Stomach (tissue), 9 donors: ENCODE measurements around the gene UBE3D. TPM values are rescaled to one million over a fixed set of nuclear protein-coding genes. Genes with fewer than 3 reads are reported as not detected.

ENCODE experiments used
- DNase-seq, 2 donors: peaks; one replicate each; pipeline versions ENCODE4 v3.0.0 to v3.0.0-alpha.2; 2013 to 2019
- H3K27ac ChIP-seq, 5 donors: fragments of 200-600 bp in 4 of 5; sonication (generic) in 4 of 5; one replicate each; pipeline ENCODE4 v1.5.1; 2013 to 2019; ENCODE audit warnings: mild to moderate bottlenecking in 1 of 5, moderate library complexity in 1 of 5
- H3K27me3 ChIP-seq, 3 donors: fragments of 200-600 bp; sonication (generic); one replicate each; pipeline ENCODE4 v1.5.1; 2017 to 2019; ENCODE audit warnings: mixed run types in 1 of 3
- H3K36me3 ChIP-seq, 4 donors: fragments of 200-600 bp; sonication (generic); 1 replicate in 3 of 4; 2 replicates in 1 of 4; pipeline ENCODE4 v1.5.1; 2016 to 2019
- H3K4me1 ChIP-seq, 4 donors: fragments of 200-600 bp; sonication (generic); one replicate each; pipeline ENCODE4 v1.5.1; 2016 to 2019
- H3K4me3 ChIP-seq, 4 donors: fragments of 200-600 bp; sonication (generic) in 3 of 4; one replicate each; pipeline ENCODE4 v1.5.1; 2016 to 2019; ENCODE audit warnings: mild to moderate bottlenecking in 1 of 4
- H3K9me3 ChIP-seq, 4 donors: fragments of 200-600 bp; sonication (generic); one replicate each; pipeline ENCODE4 v1.5.1; 2016 to 2019
- EP300 ChIP-seq: sonication (generic); formaldehyde crosslinking; IDR thresholded peaks from one replicate; pipeline ENCODE4 v1.6.1; 2017; ENCODE audit warnings: antibody characterized with exemption
- POLR2A ChIP-seq, 4 donors: fragments of 450-650 bp; IDR thresholded peaks; one replicate each; pipeline ENCODE4 v1.6.1; 2016; ENCODE audit warnings: antibody characterized with exemption in 4 of 4, control low read depth in 2 of 4, mild to moderate bottlenecking in 1 of 4, moderate library complexity in 1 of 4
- POLR2AphosphoS5 ChIP-seq, 3 donors: sonication (generic); formaldehyde crosslinking; IDR thresholded peaks; one replicate each; pipeline ENCODE4 v1.6.1; 2016; ENCODE audit warnings: antibody characterized with exemption in 3 of 3
- WGBS, 5 donors: extraction: QIAGEN DNeasy Blood & Tissue Kit in 3 of 5; methylation state at CpG; one replicate each; pipeline versions ENCODE4 v1.1.5 to v1.1.7; 2013 to 2018; 5-methylcytosine and 5-hydroxymethylcytosine counted together
- intact Hi-C: fragments of 100-400 bp; cut with DNase I; formaldehyde crosslinking; loops from one replicate; pipeline ENCODE4 v1.15.1; 2023; ENCODE audit warnings: low total_unique reads
- polyA plus RNA-seq, 3 donors: library from polyadenylated mRNA; stranded (reverse); fragments of 200-250 nt; gene quantifications; one replicate each; pipeline ENCODE4 v1.2.3, GENCODE V29; 2013
- small RNA-seq, 4 donors: library from RNA; depleted of rRNA; stranded (forward); fragments of <200 nt; gene quantifications; one replicate each; pipeline ENCODE3, GENCODE V24; 2016
- total RNA-seq, 5 donors: library from RNA; depleted of rRNA; stranded (reverse); fragments of >200 nt; gene quantifications; one replicate each; pipeline versions ENCODE4 v1.1.0 to v1.2.3, GENCODE V29; 2014 to 2016
- TF ChIP-seq, protein P1 (sequence below), 7 experiments: fragments of 450-650 bp in 4 of 7; fragments of 200-600 bp in 3 of 7; sonication (generic) in 3 of 7; IDR thresholded peaks; one replicate each; pipeline ENCODE4 v1.5.1; 2016 to 2019; ENCODE audit warnings: antibody characterized with exemption in 7 of 7, control low read depth in 2 of 7, mild to moderate bottlenecking in 1 of 7
- donor health status: healthy with polysubstance abuse.
- donor health status: Bipolar disorder and iron deficiency.
- donor health status: healthy.

Gene UBE3D
- total and polyA plus RNA-seq, 8 donors, result 1.5 to 33.3 (median 11.8) TPM

DNA sequence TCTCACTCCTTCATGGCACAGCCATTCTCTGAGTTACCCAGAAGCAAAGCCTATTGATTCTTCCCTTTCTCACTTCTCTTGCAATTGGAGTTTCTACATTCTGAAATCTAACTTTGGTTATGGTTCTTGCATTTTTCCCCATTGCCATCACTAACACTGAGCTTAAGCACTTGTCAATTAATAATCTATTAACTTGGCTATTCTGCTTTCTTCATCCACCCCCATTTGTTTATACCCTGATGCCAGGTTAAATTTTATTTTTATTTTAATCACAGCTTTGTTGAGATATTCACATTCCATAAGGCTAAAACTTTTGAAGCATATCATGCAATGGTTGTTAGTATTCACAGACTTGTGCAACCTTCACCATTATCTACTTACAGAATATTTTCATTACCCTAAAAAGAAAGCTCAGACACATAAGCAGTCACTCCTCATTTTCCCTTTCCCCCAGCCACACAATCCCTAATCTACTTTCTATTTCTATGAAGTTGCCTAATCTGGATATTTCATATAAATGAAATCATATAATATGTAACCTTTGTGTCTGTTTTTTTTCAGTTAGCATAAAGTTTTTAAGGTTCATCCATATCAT, 222.3 kb downstream of the UBE3D start:
- Histone ChIP-seq H3K36me3 (no peaks in the 10 kb centered on the region), H3K4me1 (no peaks in the 10 kb centered on the region), H3K27ac (no peak overlapping the region), H3K9me3 (no peaks in the 10 kb centered on the region), H3K27me3 (no peaks in the 10 kb centered on the region), H3K4me3 (no peak overlapping the region)
- no peak for DNase-seq
- intact Hi-C loops, result no loop called here
- TF ChIP-seq EP300 (no peak), POLR2A (IDR thresholded peaks at IDR 0.05) (no peak), POLR2AphosphoS5 (IDR thresholded peaks at IDR 0.05) (no peak)
- TF ChIP-seq, protein P1, sequence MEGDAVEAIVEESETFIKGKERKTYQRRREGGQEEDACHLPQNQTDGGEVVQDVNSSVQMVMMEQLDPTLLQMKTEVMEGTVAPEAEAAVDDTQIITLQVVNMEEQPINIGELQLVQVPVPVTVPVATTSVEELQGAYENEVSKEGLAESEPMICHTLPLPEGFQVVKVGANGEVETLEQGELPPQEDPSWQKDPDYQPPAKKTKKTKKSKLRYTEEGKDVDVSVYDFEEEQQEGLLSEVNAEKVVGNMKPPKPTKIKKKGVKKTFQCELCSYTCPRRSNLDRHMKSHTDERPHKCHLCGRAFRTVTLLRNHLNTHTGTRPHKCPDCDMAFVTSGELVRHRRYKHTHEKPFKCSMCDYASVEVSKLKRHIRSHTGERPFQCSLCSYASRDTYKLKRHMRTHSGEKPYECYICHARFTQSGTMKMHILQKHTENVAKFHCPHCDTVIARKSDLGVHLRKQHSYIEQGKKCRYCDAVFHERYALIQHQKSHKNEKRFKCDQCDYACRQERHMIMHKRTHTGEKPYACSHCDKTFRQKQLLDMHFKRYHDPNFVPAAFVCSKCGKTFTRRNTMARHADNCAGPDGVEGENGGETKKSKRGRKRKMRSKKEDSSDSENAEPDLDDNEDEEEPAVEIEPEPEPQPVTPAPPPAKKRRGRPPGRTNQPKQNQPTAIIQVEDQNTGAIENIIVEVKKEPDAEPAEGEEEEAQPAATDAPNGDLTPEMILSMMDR (IDR thresholded peaks at IDR 0.05), result no peak

DNA sequence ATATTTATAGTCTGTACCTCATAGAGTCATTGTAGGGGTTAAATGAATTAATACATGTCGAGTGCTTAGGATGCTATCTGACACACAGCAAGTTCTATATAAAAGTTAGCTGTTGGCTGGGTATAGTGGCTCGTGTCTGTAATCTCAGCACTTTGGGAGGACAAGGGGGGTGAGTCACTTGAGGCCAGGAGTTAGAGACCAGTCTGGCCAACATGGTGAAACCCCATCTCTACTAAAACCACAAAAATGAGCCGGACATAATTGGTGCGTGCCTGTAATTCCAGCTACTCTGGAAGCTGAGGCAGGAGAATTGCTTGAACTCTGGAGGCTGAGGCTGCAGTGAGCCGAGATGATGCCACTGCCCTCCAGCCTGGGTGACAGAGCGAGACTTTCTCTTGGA, 222.9 kb downstream of the UBE3D start:
- intact Hi-C loops, result no loop called here
- WGBS, 5 donors, result 77 to 88% (median 82%) methylated on average over 6 of the region's 6 CpGs
- no peaks in the 10 kb centered on the region for H3K4me1 ChIP-seq
- no peak overlapping the region for H3K4me3 ChIP-seq
- no peak overlapping the region for H3K27ac ChIP-seq
- no peak for DNase-seq
- H3K36me3 ChIP-seq, result no peaks in the 10 kb centered on the region
- no peaks in the 10 kb centered on the region for H3K27me3 ChIP-seq
- no peaks in the 10 kb centered on the region for H3K9me3 ChIP-seq
- TF ChIP-seq POLR2A (IDR thresholded peaks at IDR 0.05) (no peak), EP300 (no peak), POLR2AphosphoS5 (IDR thresholded peaks at IDR 0.05) (no peak)
- TF ChIP-seq, protein P1 (IDR thresholded peaks at IDR 0.05), result no peak

Small RNA genes lying within 50 kb of the gene (small RNA-seq; reads per million reads assigned to genes)
- 0 reads per million in 4 donors for gene LAP3P1

Other genes starting within 250 kb of the UBE3D start
- gene DOP1A, start 1.8 kb upstream of the UBE3D start, total RNA-seq, result 10 to 100 TPM; 11.6 to 68.3 (median 21.6) TPM
- 1 to 10 TPM; 2.6 to 6.0 (median 2.6) TPM for gene DOP1A, start 1.8 kb upstream of the UBE3D start, polyA plus RNA-seq
- gene PGM3, start 127.4 kb upstream of the UBE3D start, total RNA-seq, result 10 to 100 TPM in 4 of 5 donors, under 1 TPM in 1; 0.58 to 96.4 (median 53.0) TPM
- 10 to 100 TPM in 2 of 3 donors, 1 to 10 TPM in 1; 6.0 to 22.3 (median 11.6) TPM for gene PGM3, start 127.4 kb upstream of the UBE3D start, polyA plus RNA-seq
- gene RWDD2A, start 127.5 kb upstream of the UBE3D start, total RNA-seq, result 10 to 100 TPM in 1 of 5 donors, 1 to 10 TPM in 3, under 1 TPM in 1; 0.58 to 18.7 (median 1.3) TPM
- 1 to 10 TPM; 2.0 to 2.4 (median 2.3) TPM for gene RWDD2A, start 127.5 kb upstream of the UBE3D start, polyA plus RNA-seq